IMR-90 (cell line): ENCODE data around the gene SOCS2. TPM values are rescaled to one million over a fixed set of nuclear protein-coding genes. Genes with fewer than 3 reads are reported as not detected.

Source experiments
- ATAC-seq: fragments of 200-7000 bp; cut with Tn5 transposase; 2 replicates; pipeline ENCODE4 v1.9.1; 2020; ENCODE audit warnings: low read depth, mild to moderate bottlenecking, moderate library complexity
- BruUV-seq: library from RNA; stranded (reverse); fragments of 400-500 nt; replicated peaks from 2 replicates; lab custom pipeline; 2021; lab: Mats Ljungman, UMichigan
- CTCF ChIA-PET: fragments of 300-600 bp; formaldehyde crosslinking; extraction: SDS; loops from one replicate; lab custom pipeline; 2021; ENCODE audit warnings: antibody characterized with exemption; lab: Yijun Ruan, JAX
- POLR2A ChIA-PET: fragments of 300-600 bp; sonication (Branson Sonifier 250); formaldehyde crosslinking; loops from one replicate; lab custom pipeline; 2022; ENCODE audit warnings: antibody characterized with exemption; ENCODE audit not compliant: unreplicated experiment; lab: Charles Lee
- DNase-seq: peaks from one replicate; pipeline ENCODE4 v3.0.0; 2013
- H2AFZ ChIP-seq: replicated peaks from 2 replicates; pipeline ENCODE3; 2013; ENCODE audit warnings: low read length, mild to moderate bottlenecking; ENCODE audit not compliant: poor library complexity
- H2AK5ac ChIP-seq: 2 replicates; pipeline ENCODE4 v1.6.1; 2013; ENCODE audit warnings: low read depth, low read length, inconsistent platforms
- H2AK9ac ChIP-seq: replicated peaks from 2 replicates; pipeline ENCODE3; 2013; ENCODE audit warnings: mild to moderate bottlenecking, low read depth, low read length, moderate library complexity; ENCODE audit not compliant: poor library complexity
- H2BK120ac ChIP-seq: 2 replicates; pipeline ENCODE4 v1.6.1; 2013; ENCODE audit warnings: low read depth, low read length, inconsistent platforms
- H2BK15ac ChIP-seq: 3 replicates; pipeline ENCODE4 v1.6.1; 2013; ENCODE audit warnings: low read depth, low read length, inconsistent platforms
- H2BK20ac ChIP-seq: 2 replicates; pipeline ENCODE4 v1.6.1; 2013; ENCODE audit warnings: low read depth, mild to moderate bottlenecking, inconsistent platforms, low read length, moderate library complexity
- H2BK5ac ChIP-seq: 2 replicates; pipeline ENCODE4 v1.6.1; 2013; ENCODE audit warnings: mild to moderate bottlenecking, low read depth, low read length, inconsistent platforms; ENCODE audit not compliant: poor library complexity, severe bottlenecking
- H3K14ac ChIP-seq: replicated peaks from 2 replicates; pipeline ENCODE4 v1.6.1; 2013; ENCODE audit warnings: low read depth, low read length, inconsistent platforms
- H3K18ac ChIP-seq: 2 replicates; pipeline ENCODE4 v1.6.1; 2013; ENCODE audit warnings: low read depth, low read length, control low read depth
- H3K23ac ChIP-seq: 2 replicates; pipeline ENCODE4 v1.6.1; 2013; ENCODE audit warnings: low read depth, low read length, inconsistent platforms
- H3K27ac ChIP-seq: 2 replicates; pipeline ENCODE4 v1.5.1; 2013; ENCODE audit warnings: mild to moderate bottlenecking, control low read depth, low read length; ENCODE audit not compliant: insufficient read depth
- H3K27me3 ChIP-seq: 2 replicates; pipeline ENCODE4 v1.6.1; 2013; ENCODE audit warnings: low read length; ENCODE audit not compliant: control insufficient read depth, insufficient read depth
- H3K36me3 ChIP-seq: 2 replicates; pipeline ENCODE4 v1.6.1; 2013; ENCODE audit warnings: low read length, mixed read lengths; ENCODE audit not compliant: control insufficient read depth, insufficient read depth
- H3K4ac ChIP-seq: 2 replicates; pipeline ENCODE4 v1.6.1; 2013; ENCODE audit warnings: low read depth, low read length, inconsistent platforms
- H3K4me1 ChIP-seq: 2 replicates; pipeline ENCODE4 v1.6.1; 2013; ENCODE audit warnings: low read length, mixed read lengths; ENCODE audit not compliant: control insufficient read depth, insufficient read depth
- H3K4me2 ChIP-seq: 2 replicates; pipeline ENCODE4 v1.6.1; 2013; ENCODE audit warnings: low read depth, mild to moderate bottlenecking, control low read depth, low read length, moderate library complexity
- H3K4me3 ChIP-seq: 2 replicates; pipeline ENCODE4 v1.5.1; 2013; ENCODE audit warnings: low read depth, mild to moderate bottlenecking, control low read depth, low read length, moderate library complexity; ENCODE audit not compliant: insufficient read depth
- H3K56ac ChIP-seq: 2 replicates; pipeline ENCODE4 v1.6.1; 2013; ENCODE audit warnings: low read length, inconsistent platforms; ENCODE audit not compliant: insufficient read depth; ENCODE audit errors: extremely low read depth
- H3K79me1 ChIP-seq, 2 experiments: 2 replicates each; pipeline ENCODE4 v1.6.1; 2013; ENCODE audit warnings: low read length in 2 of 2, inconsistent platforms in 1 of 2, low read depth in 1 of 2
- H3K9ac ChIP-seq: 2 replicates; pipeline ENCODE4 v1.6.1; 2013; ENCODE audit warnings: low read depth, low read length, control low read depth
- H3K9me1 ChIP-seq: 2 replicates; pipeline ENCODE4 v1.6.1; 2013; ENCODE audit warnings: low read length, inconsistent platforms; ENCODE audit not compliant: insufficient read depth
- H3K9me3 ChIP-seq: 2 replicates; pipeline ENCODE4 v1.6.1; 2013; ENCODE audit warnings: low read length; ENCODE audit not compliant: control insufficient read depth, insufficient read depth
- H4K20me1 ChIP-seq: 2 replicates; pipeline ENCODE4 v1.6.1; 2013; ENCODE audit warnings: low read length, inconsistent platforms; ENCODE audit not compliant: insufficient read depth
- H4K5ac ChIP-seq: 2 replicates; pipeline ENCODE4 v1.6.1; 2013; ENCODE audit warnings: mild to moderate bottlenecking, low read depth, low read length, control low read depth
- H4K8ac ChIP-seq, 2 experiments: 2 replicates each; pipeline ENCODE4 v1.6.1; 2013; ENCODE audit warnings: low read depth in 2 of 2, low read length in 2 of 2, control low read depth in 1 of 2, inconsistent platforms in 1 of 2
- H4K91ac ChIP-seq: 2 replicates; pipeline ENCODE4 v1.6.1; 2013; ENCODE audit warnings: low read depth, low read length, inconsistent platforms; ENCODE audit not compliant: insufficient read depth
- BHLHE40 ChIP-seq: fragments of 150-350 bp; IDR thresholded peaks from 2 replicates; pipeline ENCODE4 v1.6.1; 2016; ENCODE audit warnings: mild to moderate bottlenecking, low read depth, low read length
- CHD1 ChIP-seq: IDR thresholded peaks from 2 replicates; pipeline ENCODE4 v1.6.1; 2012; ENCODE audit warnings: low read depth, low read length, improper control_type of control experiment
- CTCF ChIP-seq: conservative IDR thresholded peaks from 2 replicates; pipeline ENCODE4 v1.5.1; 2012; ENCODE audit warnings: mild to moderate bottlenecking, low read depth, low read length, improper control_type of control experiment
- ELK1 ChIP-seq: fragments of 150-350 bp; IDR thresholded peaks from 2 replicates; pipeline ENCODE4 v1.6.1; 2016; ENCODE audit warnings: low read depth, mild to moderate bottlenecking, low read length, moderate library complexity, borderline replicate concordance
- FOS ChIP-seq: fragments of 150-350 bp; IDR thresholded peaks from 2 replicates; pipeline ENCODE4 v1.6.1; 2016; ENCODE audit warnings: low read depth, low read length
- MAFK ChIP-seq: IDR thresholded peaks from 2 replicates; pipeline ENCODE4 v1.6.1; 2012; ENCODE audit warnings: low read depth, low read length, improper control_type of control experiment
- MAZ ChIP-seq: IDR thresholded peaks from 2 replicates; pipeline ENCODE4 v1.6.1; 2012; ENCODE audit warnings: low read depth, mild to moderate bottlenecking, low read length, improper control_type of control experiment, moderate library complexity, borderline replicate concordance
- MXI1 ChIP-seq: IDR thresholded peaks from 2 replicates; pipeline ENCODE4 v1.6.1; 2012; ENCODE audit warnings: low read depth, mild to moderate bottlenecking, low read length, moderate library complexity, borderline replicate concordance
- NFE2L2 ChIP-seq: fragments of 150-350 bp; IDR thresholded peaks from 2 replicates; pipeline ENCODE4 v1.6.1; 2016; ENCODE audit warnings: low read depth, mild to moderate bottlenecking, low read length
- POLR2A ChIP-seq: IDR thresholded peaks from 2 replicates; pipeline ENCODE4 v1.6.1; 2012; ENCODE audit warnings: mild to moderate bottlenecking, low read depth, low read length
- RAD21 ChIP-seq: IDR thresholded peaks from 2 replicates; pipeline ENCODE4 v1.6.1; 2012; ENCODE audit warnings: low read length, improper control_type of control experiment
- RCOR1 ChIP-seq: IDR thresholded peaks from 2 replicates; pipeline ENCODE4 v1.6.1; 2012; ENCODE audit warnings: mild to moderate bottlenecking, low read length, improper control_type of control experiment; ENCODE audit not compliant: insufficient replicate concordance
- RFX5 ChIP-seq: IDR thresholded peaks from 2 replicates; pipeline ENCODE4 v1.8.0; 2012; ENCODE audit warnings: low read depth, mild to moderate bottlenecking, low read length, moderate library complexity
- SMC3 ChIP-seq: fragments of 150-350 bp; IDR thresholded peaks from 2 replicates; pipeline ENCODE4 v1.6.1; 2016; ENCODE audit warnings: low read depth, mild to moderate bottlenecking, antibody characterized with exemption, low read length, moderate library complexity
- USF2 ChIP-seq: fragments of 150-350 bp; IDR thresholded peaks from 2 replicates; pipeline ENCODE4 v1.6.1; 2017; ENCODE audit warnings: mild to moderate bottlenecking, antibody characterized with exemption, low read length, low read depth
- WGBS, 2 experiments: methylation state at CpG; one replicate each; pipeline versions ENCODE4 v1.1.5 to v1.1.7; 2013; ENCODE audit warnings: missing lambda C conversion rate in 2 of 2; ENCODE audit not compliant: insufficient read length in 1 of 2; ENCODE audit errors: extremely low coverage in 2 of 2; 5-methylcytosine and 5-hydroxymethylcytosine counted together
- dilution Hi-C: fragments of 300-500 bp; cut with HindIII; formaldehyde crosslinking; loops from one replicate; pipeline ENCODE4 v1.14.3; 2018; ENCODE audit warnings: low sequenced_read_pairs; ENCODE audit not compliant: unreplicated experiment
- in situ Hi-C: fragments of 300-500 bp; cut with MboI; formaldehyde crosslinking; loops from 3 replicates; pipeline ENCODE4 v1.14.3; 2019; ENCODE audit warnings: low sequenced_read_pairs, inconsistent platforms, mixed read lengths
- intact Hi-C: fragments of 100-400 bp; cut with micrococcal nuclease; formaldehyde crosslinking; loops from 2 replicates; pipeline ENCODE4 v1.10.0; 2022
- polyA plus RNA-seq, 3 experiments: library from polyadenylated mRNA; depleted of rRNA; stranded (reverse); fragments of >200 nt; gene quantifications; 2 replicates each; pipeline ENCODE4 v1.2.3, GENCODE V29; 2012; ENCODE audit warnings: low replicate concordance in 1 of 3
- total RNA-seq: library from RNA; depleted of rRNA; stranded (reverse); fragments of >200 nt; gene quantifications from 2 replicates; pipeline ENCODE4 v1.2.3, GENCODE V29; 2012

The SOCS2 gene
- total and polyA plus RNA-seq, 2 of the 4 experiments (the other 2 are of a cell fraction): 12.0 to 12.4 TPM

GRCh38 chr12:93537769-93538168 lies 34.7 kb upstream of the SOCS2 start:
- Histone ChIP-seq H3K18ac (no peak overlapping the region), H3K56ac (no peak overlapping the region), H3K36me3 (no peaks in the 10 kb centered on the region), H3K79me1 (no peaks in the 10 kb centered on the region), H3K14ac (no peak overlapping the region), H3K9me3 (no peaks in the 10 kb centered on the region), H3K4ac (no peak overlapping the region), H4K20me1 (no peaks in the 10 kb centered on the region), H3K9me1 (no peaks in the 10 kb centered on the region), H2BK20ac (no peak overlapping the region), H4K91ac (no peak overlapping the region), H3K4me3 (no peak overlapping the region), H2AFZ (no peak overlapping the region), H2BK15ac (no peak overlapping the region), H3K9ac (no peak overlapping the region), H3K4me1 (peaks cover 3% of the 10 kb centered on the region; the same call in 1 of the 2 replicates), H4K8ac (no peak overlapping the region), H3K23ac (no peak overlapping the region), H2BK120ac (no peak overlapping the region), H3K4me2 (no peak overlapping the region), H2AK5ac (no peak overlapping the region), H3K27ac (no peak overlapping the region), H3K27me3 (no peaks in the 10 kb centered on the region), H4K5ac (no peak overlapping the region), H2AK9ac (no peak overlapping the region), H2BK5ac (no peak overlapping the region)
- no TSS peak for BruUV-seq
- CTCF ChIA-PET: no interaction called here
- WGBS, 2 experiments: no CpG with 5 or more reads among the region's 5 CpGs
- in situ Hi-C loops: no loop called here
- dilution Hi-C loops: no loop called here
- intact Hi-C loops: no loop called here
- ATAC-seq (no peak), DNase-seq (no peak)
- no peak for TF ChIP-seq MAZ
- TF ChIP-seq BHLHE40: no peak
- TF ChIP-seq MXI1: no peak
- TF ChIP-seq CHD1: no peak
- no peak for TF ChIP-seq RAD21
- no peak for TF ChIP-seq SMC3
- TF ChIP-seq FOS: no peak
- TF ChIP-seq CTCF: no peak
- TF ChIP-seq USF2: no peak
- TF ChIP-seq POLR2A: no peak
- TF ChIP-seq RCOR1: no peak
- no peak for TF ChIP-seq MAFK
- TF ChIP-seq RFX5: no peak
- no peak for TF ChIP-seq ELK1
- no peak for TF ChIP-seq NFE2L2
- POLR2A ChIA-PET: no interaction called here
